Jurkat, Clone E6-1 (cell line): ENCODE results near the gene FOXO3.
"Not testable (repeated sequence)": the region's sequence is repeated elsewhere in the genome, so short reads cannot be mapped to it uniquely, and the experiment has no call there.

Source experiments
- DNase-seq: peaks from one replicate; pipeline ENCODE4 v3.0.0-alpha.2; 2011; ENCODE audit warnings: low read depth, low spot score
- H3K4me3 ChIP-seq: 2 replicates; pipeline ENCODE4 v1.5.1; 2011; ENCODE audit warnings: mild to moderate bottlenecking, low read length, control low read depth, moderate library complexity

Gene FOXO3

GRCh38 chr6:108550256-108550655, 10.5 kb upstream of the FOXO3 start:
- no peak for DNase-seq
- H3K4me3 ChIP-seq = no peak overlapping the region

- no peak overlapping the region for H3K4me3 ChIP-seq
- DNase-seq = no peak
Observed at GRCh38 chr6:108555399-108556052, 5.2 kb upstream of the FOXO3 start.

- DNase-seq = no peak
- H3K4me3 ChIP-seq = no peak overlapping the region
Observed at GRCh38 chr6:108556250-108556649, 4.5 kb upstream of the FOXO3 start.

- no peak for DNase-seq
- H3K4me3 ChIP-seq = peak overlapping the region; percentile 73
Observed at GRCh38 chr6:108556866-108557493, 3.7 kb upstream of the FOXO3 start.

GRCh38 chr6:108557494-108558371, 3.0 kb upstream of the FOXO3 start:
- H3K4me3 ChIP-seq = peak overlapping the region; percentile 73
- peak; percentile 70 for DNase-seq

- peak overlapping the region; percentile 77 for H3K4me3 ChIP-seq
- DNase-seq = peak; percentile 99
Observed at GRCh38 chr6:108558372-108559096, 2.2 kb upstream of the FOXO3 start.

GRCh38 chr6:108559097-108559883, 1.4 kb upstream of the FOXO3 start:
- DNase-seq = peak; percentile 77

GRCh38 chr6:108559884-108560462, 744 bp upstream of the FOXO3 start:
- no peak for DNase-seq
- peak overlapping the region; percentile 62 for H3K4me3 ChIP-seq

More at GRCh38 chr6:108559097-108559883, 1.4 kb upstream of the FOXO3 start:
- peak overlapping the region; percentile 77 for H3K4me3 ChIP-seq

GRCh38 chr6:108561309-108561647, 561 bp downstream of the FOXO3 start:
- H3K4me3 ChIP-seq, DNase-seq: not testable (repeated sequence)

GRCh38 chr6:108561742-108562502, 1.2 kb downstream of the FOXO3 start:
- H3K4me3 ChIP-seq = no peak overlapping the region
- DNase-seq = no peak

GRCh38 chr6:108562503-108562993, 1.8 kb downstream of the FOXO3 start:
- no peak overlapping the region for H3K4me3 ChIP-seq

GRCh38 chr6:108563292-108563691, 2.6 kb downstream of the FOXO3 start:
- no peak overlapping the region for H3K4me3 ChIP-seq
- DNase-seq = no peak

More at GRCh38 chr6:108562503-108562993, 1.8 kb downstream of the FOXO3 start:
- no peak for DNase-seq

GRCh38 chr6:108564178-108564577, 3.5 kb downstream of the FOXO3 start:
- no peak for DNase-seq
- no peak overlapping the region for H3K4me3 ChIP-seq

GRCh38 chr6:108565091-108565766, 4.5 kb downstream of the FOXO3 start:
- H3K4me3 ChIP-seq = no peak overlapping the region
- peak; percentile 86 for DNase-seq

GRCh38 chr6:108565893-108566292, 5.2 kb downstream of the FOXO3 start:
- no peak overlapping the region for H3K4me3 ChIP-seq
- DNase-seq = no peak

GRCh38 chr6:108566406-108566805, 5.7 kb downstream of the FOXO3 start:
- DNase-seq = no peak
- H3K4me3 ChIP-seq = no peak overlapping the region

GRCh38 chr6:108568101-108568500, 7.4 kb downstream of the FOXO3 start:
- H3K4me3 ChIP-seq = no peak overlapping the region
- peak; percentile 60 for DNase-seq
